Hepatocyte (in vitro differentiated cells): ENCODE data around the gene GTSE1. TPM values are rescaled to one million over a fixed set of nuclear protein-coding genes. Genes with fewer than 3 reads are reported as not detected.

Experiments used
- DNase-seq: peaks from one replicate; pipeline ENCODE4 v3.0.0-alpha.2; 2016; ENCODE audit warnings: low spot score
- H2AFZ ChIP-seq: fragments of 200-600 bp; sonication (generic); 2 replicates; pipeline ENCODE4 v1.6.0; 2016; ENCODE audit warnings: antibody characterized with exemption, mild to moderate bottlenecking
- H3K27ac ChIP-seq: fragments of 200-600 bp; sonication (generic); 2 replicates; pipeline ENCODE4 v1.5.1; 2016; ENCODE audit warnings: mild to moderate bottlenecking
- H3K27me3 ChIP-seq: fragments of 200-600 bp; sonication (generic); 2 replicates; pipeline ENCODE4 v1.6.1; 2016
- H3K36me3 ChIP-seq: fragments of 200-600 bp; sonication (generic); replicated peaks from 2 replicates; pipeline ENCODE4 v1.5.1; 2016; ENCODE audit warnings: low read depth; ENCODE audit not compliant: insufficient read depth
- H3K4me1 ChIP-seq: fragments of 200-600 bp; sonication (generic); 2 replicates; pipeline ENCODE4 v1.5.1; 2016; ENCODE audit warnings: mild to moderate bottlenecking, moderate library complexity; ENCODE audit not compliant: insufficient read depth
- H3K4me2 ChIP-seq: fragments of 200-600 bp; sonication (generic); 2 replicates; pipeline ENCODE4 v1.6.0; 2016
- H3K4me3 ChIP-seq: fragments of 200-600 bp; sonication (generic); 2 replicates; pipeline ENCODE4 v1.5.1; 2016; ENCODE audit warnings: mild to moderate bottlenecking
- H3K79me2 ChIP-seq: fragments of 200-600 bp; sonication (generic); 2 replicates; pipeline ENCODE4 v1.6.0; 2017; ENCODE audit warnings: mild to moderate bottlenecking
- H3K9me2 ChIP-seq: fragments of 200-600 bp; sonication (generic); replicated peaks from 2 replicates; pipeline ENCODE4 v1.6.0; 2017; ENCODE audit warnings: mild to moderate bottlenecking; ENCODE audit not compliant: insufficient read depth
- H3K9me3 ChIP-seq: fragments of 200-600 bp; sonication (generic); 2 replicates; pipeline ENCODE4 v1.5.1; 2016; ENCODE audit warnings: low read depth, mild to moderate bottlenecking
- H4K20me1 ChIP-seq: fragments of 200-600 bp; sonication (generic); 2 replicates; pipeline ENCODE4 v1.6.0; 2016; ENCODE audit warnings: mild to moderate bottlenecking; ENCODE audit not compliant: insufficient read depth, poor library complexity, severe bottlenecking
- CTCF ChIP-seq: fragments of 200-600 bp; sonication (generic); IDR thresholded peaks from 2 replicates; pipeline ENCODE4 v1.5.1; 2016; ENCODE audit warnings: antibody characterized with exemption, mild to moderate bottlenecking; ENCODE audit not compliant: poor library complexity
- EZH2 ChIP-seq: fragments of 200-600 bp; sonication (generic); IDR thresholded peaks from 2 replicates; pipeline ENCODE4 v1.6.1; 2016; ENCODE audit warnings: antibody characterized with exemption, mild to moderate bottlenecking, borderline replicate concordance
- EZH2phosphoT487 ChIP-seq: fragments of 200-600 bp; sonication (generic); IDR thresholded peaks from one replicate; pipeline ENCODE4 v1.6.1; 2018; ENCODE audit warnings: antibody characterized with exemption, mild to moderate bottlenecking, low read depth, moderate library complexity; ENCODE audit not compliant: unreplicated experiment, severe bottlenecking
- WGBS: methylation state at CpG from one replicate; pipeline ENCODE4 v1.1.6; 2016; ENCODE audit warnings: low lambda C conversion rate; ENCODE audit errors: missing lambda C conversion rate; 5-methylcytosine and 5-hydroxymethylcytosine counted together
- polyA plus RNA-seq: library from polyadenylated mRNA; unstranded; fragments of >200 nt; fragmentation: Nextera tagmentation; extraction: Ambion mirVana; gene quantifications from 2 replicates; pipeline ENCODE4 v1.2.1, GENCODE V29; 2016
- total RNA-seq: library from RNA; depleted of rRNA; stranded (reverse); fragments of >200 nt; gene quantifications from 2 replicates; pipeline ENCODE4 v1.2.3, GENCODE V29; 2014

The GTSE1 gene
- total and polyA plus RNA-seq, 2 experiments from 2014 or later, result 4.1 to 4.4 TPM

GRCh38 chr22:46275455-46276122 lies 21.1 kb upstream of the GTSE1 start:
- no peaks in the 10 kb centered on the region for H3K27me3 ChIP-seq
- WGBS, result 78% methylated on average over 3 of the region's 3 CpGs
- no peaks in the 10 kb centered on the region for H3K9me3 ChIP-seq
- no peaks in the 10 kb centered on the region for H4K20me1 ChIP-seq
- H3K4me2 ChIP-seq, result no peak overlapping the region
- H3K79me2 ChIP-seq, result no peaks in the 10 kb centered on the region
- no peaks in the 10 kb centered on the region for H3K36me3 ChIP-seq
- TF ChIP-seq EZH2, result no peak
- TF ChIP-seq CTCF, result no peak
- no peak for TF ChIP-seq EZH2phosphoT487
- no peak overlapping the region for H3K4me3 ChIP-seq
- H2AFZ ChIP-seq, result no peak overlapping the region
- no peaks in the 10 kb centered on the region for H3K9me2 ChIP-seq
- H3K27ac ChIP-seq, result no peak overlapping the region
- H3K4me1 ChIP-seq, result no peaks in the 10 kb centered on the region
- no peak for DNase-seq

GRCh38 chr22:46276563-46276962 lies 20.1 kb upstream of the GTSE1 start:
- Histone ChIP-seq H3K27ac (no peak overlapping the region), H3K4me1 (no peaks in the 10 kb centered on the region), H3K36me3 (no peaks in the 10 kb centered on the region), H3K79me2 (no peaks in the 10 kb centered on the region), H3K4me2 (no peak overlapping the region), H2AFZ (no peak overlapping the region), H3K9me2 (no peaks in the 10 kb centered on the region), H3K9me3 (no peaks in the 10 kb centered on the region), H3K27me3 (no peaks in the 10 kb centered on the region), H3K4me3 (no peak overlapping the region), H4K20me1 (no peaks in the 10 kb centered on the region)
- DNase-seq, result no peak
- TF ChIP-seq CTCF (no peak), EZH2 (no peak), EZH2phosphoT487 (no peak)
- WGBS, result 100% methylated on average over 7 of the region's 7 CpGs

GRCh38 chr22:46278656-46279645 lies 17.7 kb upstream of the GTSE1 start:
- Histone ChIP-seq H3K79me2 (no peaks in the 10 kb centered on the region), H3K4me1 (no peaks in the 10 kb centered on the region), H3K4me3 (no peak overlapping the region), H3K9me3 (no peaks in the 10 kb centered on the region), H2AFZ (no peak overlapping the region), H3K27me3 (no peaks in the 10 kb centered on the region), H3K27ac (no peak overlapping the region), H3K4me2 (no peak overlapping the region), H3K36me3 (no peaks in the 10 kb centered on the region), H4K20me1 (no peaks in the 10 kb centered on the region), H3K9me2 (no peaks in the 10 kb centered on the region)
- WGBS, result 98% methylated on average over 22 of the region's 22 CpGs
- TF ChIP-seq CTCF, result no peak
- TF ChIP-seq EZH2phosphoT487, result no peak
- TF ChIP-seq EZH2, result no peak
- no peak for DNase-seq
